Caco-2 (cell line): ENCODE data around the gene DGKG. TPM values are rescaled to one million over a fixed set of nuclear protein-coding genes. Genes with fewer than 3 reads are reported as not detected.

Experiments used
- BruUV-seq: library from RNA; stranded (reverse); fragments of 400-500 nt; replicated peaks from 2 replicates; lab custom pipeline; 2021; lab: Mats Ljungman, UMichigan
- CTCF ChIA-PET: fragments of 300-600 bp; sonication (Branson Sonifier 250); formaldehyde crosslinking; loops from one replicate; lab custom pipeline; 2022; ENCODE audit warnings: antibody characterized with exemption; lab: Charles Lee
- POLR2A ChIA-PET: fragments of 300-600 bp; sonication (Branson Sonifier 250); formaldehyde crosslinking; loops from one replicate; lab custom pipeline; 2022; ENCODE audit warnings: antibody characterized with exemption; lab: Charles Lee
- DNase-seq, 2 experiments: peaks; one replicate each; pipeline versions ENCODE4 v3.0.0 to v3.0.0-alpha.2; 2020 to 2022
- H3K27me3 ChIP-seq: replicated peaks from 2 replicates; pipeline ENCODE4 v1.6.0; 2011; ENCODE audit warnings: low read length; ENCODE audit not compliant: control insufficient read depth, insufficient read depth
- H3K36me3 ChIP-seq: 2 replicates; pipeline ENCODE4 v1.5.1; 2011; ENCODE audit warnings: low read length; ENCODE audit not compliant: control insufficient read depth, insufficient read depth
- H3K4me1 ChIP-seq: fragments of 250-450 bp; sonication (Bioruptor Pico); 2 replicates; pipeline ENCODE4 v1.5.1; 2020; ENCODE audit warnings: mild to moderate bottlenecking
- H3K4me3 ChIP-seq: 2 replicates; pipeline ENCODE4 v1.5.1; 2011; ENCODE audit warnings: low read depth, mild to moderate bottlenecking, control low read depth, low read length
- H3K9me3 ChIP-seq: fragments of 250-450 bp; sonication (Bioruptor Pico); 2 replicates; pipeline ENCODE4 v1.5.1; 2020; ENCODE audit warnings: mild to moderate bottlenecking, moderate library complexity
- H3K27ac Mint-ChIP-seq: one replicate; pipeline ENCODE4 v1.8.0; 2022; ENCODE audit warnings: mixed read lengths; ENCODE audit not compliant: unreplicated experiment
- H3K27me3 Mint-ChIP-seq: one replicate; pipeline ENCODE4 v1.8.0; 2022; ENCODE audit warnings: mixed read lengths; ENCODE audit not compliant: insufficient read depth, unreplicated experiment
- H3K36me3 Mint-ChIP-seq: one replicate; pipeline ENCODE4 v1.8.0; 2022; ENCODE audit warnings: mild to moderate bottlenecking, mixed read lengths; ENCODE audit not compliant: insufficient read depth, unreplicated experiment
- H3K4me1 Mint-ChIP-seq: one replicate; pipeline ENCODE4 v1.8.0; 2022; ENCODE audit warnings: low read depth, mixed read lengths; ENCODE audit not compliant: unreplicated experiment
- H3K4me3 Mint-ChIP-seq: one replicate; pipeline ENCODE4 v1.8.0; 2022; ENCODE audit warnings: mild to moderate bottlenecking, moderate library complexity, mixed read lengths; ENCODE audit not compliant: unreplicated experiment
- H3K9me3 Mint-ChIP-seq: one replicate; pipeline ENCODE4 v1.8.0; 2022; ENCODE audit warnings: mixed read lengths; ENCODE audit not compliant: unreplicated experiment
- intact Hi-C: fragments of 100-400 bp; cut with micrococcal nuclease; formaldehyde crosslinking; loops from one replicate; pipeline ENCODE4 v1.10.0; 2022; ENCODE audit not compliant: unreplicated experiment
- total RNA-seq: library from RNA; stranded (reverse); gene quantifications from 2 replicates; pipeline ENCODE4 v1.2.3, GENCODE V29; 2022
- TF ChIP-seq, protein P1 (sequence below), 2 experiments: fragments of 200-600 bp in 1 of 2; IDR thresholded peaks; 1 replicate in 1 of 2; 2 replicates in 1 of 2; pipeline versions ENCODE4 v1.5.1 to v1.8.0; 2011 to 2022; ENCODE audit warnings: antibody characterized with exemption in 1 of 2, control low read depth in 1 of 2, inconsistent platforms in 1 of 2, low read depth in 1 of 2, low read length in 1 of 2, mild to moderate bottlenecking in 1 of 2, moderate library complexity in 1 of 2; ENCODE audit not compliant: insufficient read depth in 1 of 2, severe bottlenecking in 1 of 2, unreplicated experiment in 1 of 2

The DGKG gene
- total RNA-seq, 1 experiment from 2014 or later, result 0.32 TPM

DNA sequence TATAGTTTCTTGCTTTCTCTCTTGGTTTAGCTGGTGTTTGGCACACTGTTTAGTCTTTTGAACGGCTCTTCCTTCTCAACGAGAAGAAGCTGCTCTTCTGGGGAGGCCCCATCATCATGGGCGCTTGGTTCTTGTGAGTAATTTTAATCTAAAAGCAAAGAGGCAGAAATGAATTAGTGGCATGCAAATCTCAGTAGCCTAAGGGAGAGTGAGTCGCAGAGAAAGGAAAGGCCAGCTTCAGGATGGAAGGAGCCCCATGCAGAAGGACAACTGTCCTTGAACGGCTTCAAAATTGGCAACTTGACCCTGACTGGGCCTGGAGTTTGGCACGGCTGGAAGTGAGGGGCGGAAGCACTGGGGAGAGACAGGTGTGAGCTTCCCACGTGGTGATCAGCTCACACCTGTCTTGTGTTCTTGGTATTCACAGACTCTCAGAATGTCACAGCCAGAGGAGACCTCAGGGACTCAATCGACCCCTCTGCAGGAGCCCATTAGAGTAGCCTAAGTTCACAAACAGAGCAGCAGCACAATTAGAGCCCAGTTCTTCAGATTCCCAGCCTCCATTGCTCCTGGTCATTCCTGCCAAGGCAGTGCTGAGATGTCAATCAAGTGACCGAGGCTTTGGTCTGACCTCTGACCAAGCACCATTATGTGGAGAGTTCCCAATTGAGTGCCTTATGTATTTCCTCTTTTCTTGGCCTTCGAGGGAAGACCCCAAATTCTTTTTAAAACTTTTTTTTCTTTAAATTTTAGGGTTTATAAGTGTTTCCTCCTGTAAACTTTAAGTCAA lies 211.8 kb downstream of the DGKG start:
- Mint-ChIP-seq H3K36me3 (no peaks in the 10 kb centered on the region), H3K27me3 (no peaks in the 10 kb centered on the region), H3K9me3 (no peaks in the 10 kb centered on the region), H3K27ac (no peak overlapping the region), H3K4me1 (no peaks in the 10 kb centered on the region), H3K4me3 (no peak overlapping the region)
- TF ChIP-seq, protein P1, sequence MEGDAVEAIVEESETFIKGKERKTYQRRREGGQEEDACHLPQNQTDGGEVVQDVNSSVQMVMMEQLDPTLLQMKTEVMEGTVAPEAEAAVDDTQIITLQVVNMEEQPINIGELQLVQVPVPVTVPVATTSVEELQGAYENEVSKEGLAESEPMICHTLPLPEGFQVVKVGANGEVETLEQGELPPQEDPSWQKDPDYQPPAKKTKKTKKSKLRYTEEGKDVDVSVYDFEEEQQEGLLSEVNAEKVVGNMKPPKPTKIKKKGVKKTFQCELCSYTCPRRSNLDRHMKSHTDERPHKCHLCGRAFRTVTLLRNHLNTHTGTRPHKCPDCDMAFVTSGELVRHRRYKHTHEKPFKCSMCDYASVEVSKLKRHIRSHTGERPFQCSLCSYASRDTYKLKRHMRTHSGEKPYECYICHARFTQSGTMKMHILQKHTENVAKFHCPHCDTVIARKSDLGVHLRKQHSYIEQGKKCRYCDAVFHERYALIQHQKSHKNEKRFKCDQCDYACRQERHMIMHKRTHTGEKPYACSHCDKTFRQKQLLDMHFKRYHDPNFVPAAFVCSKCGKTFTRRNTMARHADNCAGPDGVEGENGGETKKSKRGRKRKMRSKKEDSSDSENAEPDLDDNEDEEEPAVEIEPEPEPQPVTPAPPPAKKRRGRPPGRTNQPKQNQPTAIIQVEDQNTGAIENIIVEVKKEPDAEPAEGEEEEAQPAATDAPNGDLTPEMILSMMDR (IDR thresholded peaks at IDR 0.05; ENCODE audit: insufficient read depth in 1 of 2, low read depth in 1 of 2, low read length in 1 of 2, severe bottlenecking in 1 of 2, unreplicated experiment in 1 of 2), result no peak
- intact Hi-C loops, result no loop called here
- no peak overlapping the region for H3K4me3 ChIP-seq
- CTCF ChIA-PET, result no interaction called here
- H3K27me3 ChIP-seq, result no peaks in the 10 kb centered on the region
- POLR2A ChIA-PET, result no interaction called here
- BruUV-seq, result no TSS peak
- H3K4me1 ChIP-seq, result no peaks in the 10 kb centered on the region
- H3K9me3 ChIP-seq, result no peaks in the 10 kb centered on the region
- no peaks in the 10 kb centered on the region for H3K36me3 ChIP-seq
- DNase-seq, result no peak

DNA sequence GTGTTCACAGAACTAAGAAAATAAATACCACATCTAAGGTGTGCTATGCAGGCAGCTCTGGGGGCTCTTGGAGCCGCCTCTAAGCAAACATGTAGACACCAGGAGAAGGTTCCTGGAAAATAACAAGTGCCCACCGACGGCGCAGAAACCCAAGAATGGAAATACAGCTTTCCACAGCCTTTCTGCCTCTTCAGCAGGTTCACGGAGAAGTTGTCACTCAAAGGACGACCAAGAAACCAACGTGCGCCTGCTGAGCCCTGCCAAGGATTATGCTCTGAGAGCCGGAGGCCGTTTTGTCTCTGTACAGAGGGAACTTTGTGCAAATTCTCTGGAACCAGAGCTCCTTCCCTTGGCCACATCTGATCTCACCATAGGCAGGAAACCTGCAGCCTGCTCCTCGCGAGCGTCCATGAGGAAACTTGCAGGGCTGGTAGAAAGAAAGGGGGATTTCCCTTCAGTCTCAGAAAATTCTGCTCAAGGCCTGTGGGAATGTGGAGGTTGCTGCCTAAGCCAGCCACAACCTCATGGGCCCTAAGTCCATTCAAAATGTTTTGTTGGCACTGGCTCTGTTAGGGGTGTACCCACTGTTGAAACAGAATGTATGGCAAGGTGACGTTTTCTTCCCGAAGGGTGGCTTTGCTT lies 212.6 kb downstream of the DGKG start:
- BruUV-seq, result no TSS peak
- TF ChIP-seq, protein P1 (IDR thresholded peaks at IDR 0.05; ENCODE audit: insufficient read depth in 1 of 2, low read depth in 1 of 2, low read length in 1 of 2, severe bottlenecking in 1 of 2, unreplicated experiment in 1 of 2), result no peak
- no peaks in the 10 kb centered on the region for H3K4me1 ChIP-seq
- no peaks in the 10 kb centered on the region for H3K36me3 ChIP-seq
- H3K4me3 ChIP-seq, result no peak overlapping the region
- no peak overlapping the region for H3K4me3 Mint-ChIP-seq
- CTCF ChIA-PET, result no interaction called here
- no peaks in the 10 kb centered on the region for H3K4me1 Mint-ChIP-seq
- H3K9me3 Mint-ChIP-seq, result no peaks in the 10 kb centered on the region
- no peak overlapping the region for H3K27ac Mint-ChIP-seq
- POLR2A ChIA-PET, result no interaction called here
- no peaks in the 10 kb centered on the region for H3K9me3 ChIP-seq
- no peaks in the 10 kb centered on the region for H3K27me3 Mint-ChIP-seq
- intact Hi-C loops, result no loop called here
- DNase-seq, result no peak
- no peaks in the 10 kb centered on the region for H3K36me3 Mint-ChIP-seq
- no peaks in the 10 kb centered on the region for H3K27me3 ChIP-seq

DNA sequence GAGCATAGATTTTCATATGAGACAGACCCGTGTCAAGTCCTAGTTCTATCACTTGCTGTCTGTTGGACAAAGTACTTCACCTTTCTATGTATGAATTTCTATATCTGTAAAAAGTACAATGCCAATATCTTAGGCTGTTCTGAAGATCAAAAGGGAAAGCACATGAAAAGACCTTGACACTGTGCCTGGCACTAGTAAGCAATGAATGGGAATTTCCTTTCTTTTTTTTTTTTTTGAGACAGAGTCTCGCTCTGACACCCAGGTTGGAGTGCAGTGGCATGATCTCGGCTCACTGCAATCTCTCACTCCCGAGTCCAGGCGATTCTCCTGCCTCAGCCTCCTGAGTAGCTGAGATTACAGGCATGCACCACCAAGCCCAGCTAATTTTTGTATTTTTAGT lies 217.8 kb downstream of the DGKG start:
- ChIA-PET POLR2A (no interaction called here), CTCF (no interaction called here)
- no peaks in the 10 kb centered on the region for H3K9me3 ChIP-seq
- DNase-seq, result no peak
- intact Hi-C loops, result no loop called here
- Mint-ChIP-seq H3K4me1 (peaks cover 7% of the 10 kb centered on the region), H3K27ac (no peak overlapping the region), H3K36me3 (no peaks in the 10 kb centered on the region), H3K27me3 (no peaks in the 10 kb centered on the region), H3K4me3 (no peak overlapping the region), H3K9me3 (no peaks in the 10 kb centered on the region)
- BruUV-seq, result no TSS peak
- TF ChIP-seq, protein P1 (IDR thresholded peaks at IDR 0.05; ENCODE audit: insufficient read depth in 1 of 2, low read depth in 1 of 2, low read length in 1 of 2, severe bottlenecking in 1 of 2, unreplicated experiment in 1 of 2), result no peak
- no peaks in the 10 kb centered on the region for H3K4me1 ChIP-seq
- no peaks in the 10 kb centered on the region for H3K27me3 ChIP-seq
- H3K36me3 ChIP-seq, result no peaks in the 10 kb centered on the region
- no peak overlapping the region for H3K4me3 ChIP-seq
